Uterus (tissue), 2 donors: Measurements from ENCODE around the gene FZR1.

Source experiments
- POLR2A ChIP-seq, 2 donors: fragments of 450-650 bp; IDR thresholded peaks; one replicate each; pipeline ENCODE4 v1.6.1; 2016; ENCODE audit warnings: antibody characterized with exemption in 2 of 2, mild to moderate bottlenecking in 1 of 2, moderate library complexity in 1 of 2
- TF ChIP-seq, protein P1 (sequence below), 4 experiments: fragments of 200-600 bp in 2 of 4; fragments of 450-650 bp in 2 of 4; sonication (generic) in 2 of 4; IDR thresholded peaks; one replicate each; pipeline ENCODE4 v1.5.1; 2016 to 2019; ENCODE audit warnings: antibody characterized with exemption in 4 of 4, mild to moderate bottlenecking in 2 of 4, moderate library complexity in 1 of 4

DNA sequence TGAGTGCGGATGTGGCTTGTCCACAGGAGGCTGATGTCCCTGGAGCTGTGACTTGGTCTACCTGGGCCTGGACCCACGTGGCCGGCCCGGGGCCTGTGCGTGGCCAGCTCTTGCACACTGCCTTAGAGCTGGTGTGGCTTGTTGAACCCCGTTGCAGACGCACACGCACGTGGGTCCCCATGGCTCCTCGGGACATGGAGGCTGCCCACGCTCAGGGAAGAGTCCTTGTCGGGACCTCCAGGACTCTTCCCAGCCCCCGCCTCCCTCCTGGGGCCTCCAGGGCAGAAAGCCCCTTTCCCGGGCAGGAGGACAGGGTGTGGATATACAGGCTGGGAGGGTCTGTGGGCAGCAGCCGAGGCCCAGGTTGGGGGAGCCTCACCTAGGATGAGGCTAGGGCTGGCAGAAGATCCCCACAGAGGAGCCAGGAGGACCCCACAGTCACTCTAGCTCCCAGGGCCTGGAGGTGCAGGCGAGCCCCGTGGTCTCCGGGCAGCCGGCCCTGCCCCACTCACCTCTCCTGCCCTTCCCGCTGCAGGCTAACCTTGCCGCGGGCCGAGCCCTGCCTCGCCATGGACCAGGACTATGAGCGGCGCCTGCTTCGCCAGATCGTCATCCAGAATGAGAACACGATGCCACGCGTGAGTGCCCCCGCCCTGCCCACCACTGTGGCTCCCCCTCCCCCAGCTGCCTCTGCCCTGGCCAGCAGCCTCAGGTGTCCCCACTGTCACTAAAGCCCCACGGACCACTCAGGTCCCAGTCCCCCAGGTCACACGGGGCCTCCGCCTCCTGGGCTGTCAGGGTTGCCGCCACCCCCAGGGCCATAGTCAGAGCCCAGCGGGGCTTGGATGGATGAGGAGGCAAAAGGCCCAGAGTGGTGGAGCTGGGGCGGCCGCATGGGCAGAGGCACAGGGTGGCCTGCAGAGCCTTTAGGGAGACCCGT is 16.6 kb downstream of the FZR1 start:
- TF ChIP-seq, protein P1, sequence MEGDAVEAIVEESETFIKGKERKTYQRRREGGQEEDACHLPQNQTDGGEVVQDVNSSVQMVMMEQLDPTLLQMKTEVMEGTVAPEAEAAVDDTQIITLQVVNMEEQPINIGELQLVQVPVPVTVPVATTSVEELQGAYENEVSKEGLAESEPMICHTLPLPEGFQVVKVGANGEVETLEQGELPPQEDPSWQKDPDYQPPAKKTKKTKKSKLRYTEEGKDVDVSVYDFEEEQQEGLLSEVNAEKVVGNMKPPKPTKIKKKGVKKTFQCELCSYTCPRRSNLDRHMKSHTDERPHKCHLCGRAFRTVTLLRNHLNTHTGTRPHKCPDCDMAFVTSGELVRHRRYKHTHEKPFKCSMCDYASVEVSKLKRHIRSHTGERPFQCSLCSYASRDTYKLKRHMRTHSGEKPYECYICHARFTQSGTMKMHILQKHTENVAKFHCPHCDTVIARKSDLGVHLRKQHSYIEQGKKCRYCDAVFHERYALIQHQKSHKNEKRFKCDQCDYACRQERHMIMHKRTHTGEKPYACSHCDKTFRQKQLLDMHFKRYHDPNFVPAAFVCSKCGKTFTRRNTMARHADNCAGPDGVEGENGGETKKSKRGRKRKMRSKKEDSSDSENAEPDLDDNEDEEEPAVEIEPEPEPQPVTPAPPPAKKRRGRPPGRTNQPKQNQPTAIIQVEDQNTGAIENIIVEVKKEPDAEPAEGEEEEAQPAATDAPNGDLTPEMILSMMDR (IDR thresholded peaks at IDR 0.05): no peak
- no peak for TF ChIP-seq POLR2A (IDR thresholded peaks at IDR 0.05)
